HPDE6-E6E7 (cell line): Measurements from ENCODE around the gene SPRYD4.

Source experiments
- DNase-seq: peaks from one replicate; pipeline ENCODE4 v3.0.0; 2011; ENCODE audit warnings: missing footprints; ENCODE audit errors: extremely low spot score

Gene SPRYD4

DNA sequence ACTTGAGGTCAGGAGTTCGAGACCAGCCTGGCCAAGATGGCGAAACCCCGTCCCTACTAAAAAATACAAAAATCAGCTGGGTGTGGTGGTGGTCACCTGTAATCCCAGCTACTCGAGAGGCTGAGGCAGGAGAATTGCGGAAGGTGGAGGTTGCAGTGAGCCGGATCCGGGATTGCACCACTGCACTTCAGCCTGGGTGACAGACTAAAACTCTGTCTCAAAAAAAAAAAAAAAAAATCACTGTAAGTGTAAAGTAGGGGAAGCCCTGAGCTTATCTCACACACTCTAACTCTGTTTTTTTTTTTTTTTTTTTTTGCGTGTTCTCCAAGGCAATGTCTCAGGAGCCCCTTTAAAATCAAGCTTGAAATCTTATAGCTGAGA is 52.8 kb downstream of the SPRYD4 start:
- DNase-seq, result no peak

DNA sequence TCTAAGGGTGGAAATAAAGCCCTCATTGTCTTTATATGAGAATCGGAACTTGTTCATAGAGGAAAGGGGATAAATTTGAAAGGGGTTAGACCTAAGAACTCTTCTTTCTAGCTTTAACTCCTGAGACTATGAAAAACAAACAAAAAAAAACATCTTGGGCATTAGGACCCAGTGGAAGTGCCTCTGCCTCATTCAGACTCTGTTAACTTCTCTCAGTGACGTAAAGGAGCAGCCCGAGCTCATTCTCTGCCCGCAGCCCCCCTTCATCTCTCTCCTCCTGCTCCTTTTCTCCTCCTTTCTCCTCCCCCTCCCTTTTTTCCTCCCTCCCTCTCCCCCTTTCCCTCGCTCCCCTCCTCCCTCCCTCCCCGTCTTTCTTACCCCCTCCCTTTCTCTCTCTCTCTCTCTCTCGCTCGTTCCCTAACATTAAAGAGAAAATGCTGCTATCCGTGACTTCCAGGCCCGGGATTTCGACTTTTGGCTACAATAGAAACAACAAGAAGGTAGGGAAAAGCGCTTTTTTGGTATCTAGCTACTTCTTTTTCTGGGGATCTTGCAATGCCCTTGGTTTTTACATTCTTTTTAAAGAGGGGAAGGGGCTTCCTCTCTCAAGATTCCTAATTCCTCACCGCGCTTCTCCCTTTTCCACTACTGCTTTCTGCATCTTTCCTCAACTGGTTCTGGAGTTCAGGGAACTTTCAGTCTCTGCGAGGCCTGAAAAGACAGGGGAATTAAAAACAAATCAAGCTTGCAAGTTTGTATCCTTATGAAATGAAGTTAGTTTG is 53.4 kb downstream of the SPRYD4 start, which contains the start of gene RBMS2:
Gene RBMS2, plus strand, starts transcription at position 231 of the 782 bp plus-strand sequence. Its CDS starts 204 bp downstream, at position 435.
- DNase-seq, result peak; percentile 68

DNA sequence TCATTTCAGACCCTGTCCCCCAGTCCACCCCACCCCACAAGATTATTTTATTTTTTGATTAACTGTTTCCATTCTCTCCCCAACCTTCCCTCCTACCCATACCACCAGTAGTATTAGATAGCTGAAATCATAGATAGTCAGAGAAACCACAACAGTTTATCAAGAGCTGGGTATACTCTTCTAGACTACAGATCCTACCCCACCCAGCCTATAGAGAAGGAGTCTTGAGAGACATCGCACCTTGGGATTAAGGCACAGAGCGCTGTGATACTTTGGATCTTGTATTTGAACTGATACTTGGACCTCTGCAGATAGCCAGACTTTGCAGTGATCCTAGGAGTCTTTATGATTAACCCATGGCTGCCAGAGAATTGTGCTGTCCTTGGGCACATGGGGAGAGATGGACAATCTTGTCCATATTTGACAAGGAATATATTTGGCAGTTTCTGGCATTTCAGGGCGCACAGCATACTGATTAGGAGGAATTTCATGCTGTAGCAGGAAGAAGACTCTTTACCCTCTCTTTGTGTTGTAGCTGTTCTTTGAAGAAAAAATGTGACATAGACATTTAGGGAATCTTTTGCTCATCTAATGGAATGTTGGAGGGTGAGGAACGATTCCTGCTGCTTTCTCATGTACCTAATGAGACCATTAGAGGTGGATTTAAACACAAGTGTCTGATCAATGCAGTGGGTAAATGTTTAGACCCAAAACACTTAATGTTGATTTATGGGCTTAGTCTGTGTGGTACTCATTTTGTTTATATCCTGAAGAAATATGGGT is 54.2 kb downstream of the SPRYD4 start:
- no peak for DNase-seq

DNA sequence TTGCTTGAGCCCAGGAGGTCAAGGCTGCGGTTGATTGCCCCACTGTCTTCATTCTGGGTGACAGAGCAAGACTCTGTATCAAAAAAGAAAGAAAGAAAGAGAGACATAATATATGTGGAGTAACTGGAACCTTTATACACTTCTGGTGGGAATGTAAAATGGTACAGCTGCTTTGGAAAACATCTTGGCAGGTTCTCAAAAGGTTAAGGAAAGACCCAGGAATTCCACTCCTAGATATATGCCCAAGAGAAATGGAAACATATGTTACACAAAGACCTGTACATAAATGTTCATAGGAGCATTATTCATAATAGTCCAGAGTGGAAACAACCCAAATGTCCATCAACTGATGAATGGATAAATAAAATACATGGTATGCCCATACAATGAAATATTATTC is 60.5 kb downstream of the SPRYD4 start:
- no peak for DNase-seq
